SH-SY5Y (cell line): Measurements from ENCODE around the gene RAB35.

Experiments
- GATA2 ChIP-seq: IDR thresholded peaks from 2 replicates; pipeline ENCODE4 v1.6.1; 2011; ENCODE audit warnings: mild to moderate bottlenecking, low read depth, low read length
- GATA3 ChIP-seq: IDR thresholded peaks from 2 replicates; pipeline ENCODE4 v1.6.1; 2011; ENCODE audit warnings: low read depth, mild to moderate bottlenecking, low read length, moderate library complexity

RAB35 gene

GRCh38 chr12:120090626-120091295 is 25.8 kb downstream of the RAB35 start:
- TF ChIP-seq GATA2 = no peak

- TF ChIP-seq GATA2 (no peak), GATA3 (no peak)
Measured at GRCh38 chr12:120090206-120090605, 26.3 kb downstream of the RAB35 start.

GRCh38 chr12:120089796-120090195 is 26.8 kb downstream of the RAB35 start:
- TF ChIP-seq GATA2 (no peak), GATA3 (no peak)

GRCh38 chr12:120089105-120089504 is 27.4 kb downstream of the RAB35 start:
- no peak for TF ChIP-seq GATA3
- TF ChIP-seq GATA2 = no peak

GRCh38 chr12:120086801-120087621 is 29.5 kb downstream of the RAB35 start:
- TF ChIP-seq GATA2 (no peak), GATA3 (no peak)

- TF ChIP-seq GATA2 (no peak), GATA3 (no peak)
Measured at GRCh38 chr12:120085920-120086645, 30.5 kb downstream of the RAB35 start.

- TF ChIP-seq GATA3 (no peak), GATA2 (no peak)
Measured at GRCh38 chr12:120081641-120082040, 34.9 kb downstream of the RAB35 start.

GRCh38 chr12:120079411-120080400 is 36.8 kb downstream of the RAB35 start:
- TF ChIP-seq GATA3 = no peak
- no peak for TF ChIP-seq GATA2

GRCh38 chr12:120078868-120079267 is 37.7 kb downstream of the RAB35 start:
- TF ChIP-seq GATA3 = no peak

- TF ChIP-seq GATA3 = no peak
- no peak for TF ChIP-seq GATA2
Measured at GRCh38 chr12:120077260-120077659, 39.3 kb downstream of the RAB35 start.

GRCh38 chr12:120076651-120077050 is 39.9 kb downstream of the RAB35 start:
- TF ChIP-seq GATA2 (no peak), GATA3 (no peak)

GRCh38 chr12:120075034-120075616 is 41.4 kb downstream of the RAB35 start:
- TF ChIP-seq GATA2 (no peak), GATA3 (no peak)
